CD4-positive, CD25-positive, alpha-beta regulatory T cell (primary cell): Measurements from ENCODE around the gene SLC44A2. TPM values are rescaled to one million over a fixed set of nuclear protein-coding genes. Genes with fewer than 3 reads are reported as not detected.
"Not testable (repeated sequence)": the region's sequence is repeated elsewhere in the genome, so short reads cannot be mapped to it uniquely, and the experiment has no call there.

Experiments
- ATAC-seq, 2 donors: fragments of 150-1000 bp; cut with Tn5 transposase; one replicate each; pipeline ENCODE4 v1.10.0; 2021; ENCODE audit warnings: low read depth in 2 of 2, moderate number of reproducible peaks in 2 of 2, moderate library complexity in 1 of 2
- DNase-seq, 3 donors: peaks; one replicate each; pipeline versions ENCODE4 v3.0.0 to v3.0.0-alpha.2; 2012 to 2022; ENCODE audit warnings: mixed read lengths in 1 of 3
- H3K27ac ChIP-seq: one replicate; pipeline ENCODE4 v1.7.0; 2013; ENCODE audit warnings: mild to moderate bottlenecking, low read length; ENCODE audit not compliant: insufficient read depth, poor library complexity, severe bottlenecking
- H3K27me3 ChIP-seq: one replicate; pipeline ENCODE4 v1.7.0; 2013; ENCODE audit warnings: low read length; ENCODE audit not compliant: control insufficient read depth, insufficient read depth
- H3K36me3 ChIP-seq: one replicate; pipeline ENCODE4 v1.7.0; 2013; ENCODE audit warnings: mild to moderate bottlenecking, low read length, moderate library complexity; ENCODE audit not compliant: control insufficient read depth, insufficient read depth
- H3K4me1 ChIP-seq: 2 replicates; pipeline ENCODE4 v1.7.0; 2013; ENCODE audit warnings: mild to moderate bottlenecking, low read length; ENCODE audit not compliant: insufficient read depth, control insufficient read depth, poor library complexity, severe bottlenecking
- H3K4me3 ChIP-seq: one replicate; pipeline ENCODE4 v1.7.0; 2013; ENCODE audit warnings: low read depth, mild to moderate bottlenecking, low read length, moderate library complexity
- H3K9me3 ChIP-seq, 2 experiments: 1 replicate in 1 of 2; 2 replicates in 1 of 2; pipeline ENCODE4 v1.7.0; 2013; ENCODE audit warnings: low read length in 2 of 2, mild to moderate bottlenecking in 1 of 2, moderate library complexity in 1 of 2; ENCODE audit not compliant: control insufficient read depth in 2 of 2
- H3K27ac Mint-ChIP-seq, 3 donors: one replicate each; pipeline ENCODE4 v1.8.0; 2020 to 2022; ENCODE audit warnings: mild to moderate bottlenecking in 3 of 3, mixed read lengths in 3 of 3, moderate library complexity in 2 of 3
- H3K27me3 Mint-ChIP-seq: one replicate; pipeline ENCODE4 v1.8.0; 2022; ENCODE audit warnings: mild to moderate bottlenecking, mixed read lengths
- H3K36me3 Mint-ChIP-seq: one replicate; pipeline ENCODE4 v1.8.0; 2020; ENCODE audit warnings: mixed read lengths
- H3K4me1 Mint-ChIP-seq, 4 donors: one replicate each; pipeline ENCODE4 v1.8.0; 2020 to 2022; ENCODE audit warnings: mixed read lengths in 4 of 4, mild to moderate bottlenecking in 1 of 4
- H3K4me3 Mint-ChIP-seq, 4 donors: one replicate each; pipeline ENCODE4 v1.8.0; 2020 to 2022; ENCODE audit warnings: mild to moderate bottlenecking in 4 of 4, mixed read lengths in 4 of 4, moderate library complexity in 3 of 4
- H3K9me3 Mint-ChIP-seq, 7 donors: one replicate each; pipeline ENCODE4 v1.8.0; 2020 to 2022; ENCODE audit warnings: mixed read lengths in 7 of 7, mild to moderate bottlenecking in 3 of 7, moderate library complexity in 2 of 7
- polyA plus RNA-seq, 4 donors: library from polyadenylated mRNA; unstranded; fragments of 300-500 nt; fragmentation: Illumina TruSeq; gene quantifications; one replicate each; pipeline ENCODE4 v1.2.3, GENCODE V29; 2021
- total RNA-seq: library from RNA; stranded (reverse); gene quantifications from one replicate; pipeline ENCODE4 v1.2.3, GENCODE V29; 2022

SLC44A2 gene
- total and polyA plus RNA-seq, 5 donors from 2014 or later, result 225 to 280 (median 254) TPM

- H3K27ac Mint-ChIP-seq, result peak overlapping the region in 1 of 3 donors; percentile 87
- peaks cover 41% of the 10 kb centered on the region for H3K36me3 ChIP-seq
- no peak overlapping the region for H3K4me3 ChIP-seq
- H3K36me3 Mint-ChIP-seq, result peaks cover 16% of the 10 kb centered on the region
- no peaks in the 10 kb centered on the region for H3K27me3 ChIP-seq
- ATAC-seq (no peak), DNase-seq (no peak)
- H3K4me1 Mint-ChIP-seq, result peaks cover 5 to 49% (median 34%) of the 10 kb centered on the region in 4 donors
- no peaks in the 10 kb centered on the region for H3K9me3 Mint-ChIP-seq
- no peaks in the 10 kb centered on the region for H3K9me3 ChIP-seq
- H3K4me1 ChIP-seq, result peaks cover 29% of the 10 kb centered on the region
- peak overlapping the region in 1 of 4 donors; percentile 44 for H3K4me3 Mint-ChIP-seq
- H3K27ac ChIP-seq, result no peak overlapping the region
- no peaks in the 10 kb centered on the region for H3K27me3 Mint-ChIP-seq
These were observed 43.9 kb downstream of the SLC44A2 start for GRCh38 chr19:10669246-10669645.

GRCh38 chr19:10670182-10670581, 44.8 kb downstream of the SLC44A2 start:
- no peak overlapping the region for H3K27ac ChIP-seq
- DNase-seq (no peak), ATAC-seq (no peak)
- Mint-ChIP-seq H3K27ac (no peak overlapping the region), H3K36me3 (peaks cover 22% of the 10 kb centered on the region), H3K4me1 (peaks cover 5 to 45% (median 35%) of the 10 kb centered on the region in 4 donors), H3K27me3 (no peaks in the 10 kb centered on the region), H3K4me3 (no peak overlapping the region), H3K9me3 (no peaks in the 10 kb centered on the region)
- no peaks in the 10 kb centered on the region for H3K27me3 ChIP-seq
- H3K4me3 ChIP-seq, result no peak overlapping the region
- peaks cover 47% of the 10 kb centered on the region for H3K36me3 ChIP-seq
- H3K9me3 ChIP-seq, result no peaks in the 10 kb centered on the region
- peaks cover 29% of the 10 kb centered on the region for H3K4me1 ChIP-seq

- H3K4me3 Mint-ChIP-seq, result peak overlapping the region in 1 of 4 donors; percentile 11
- Histone ChIP-seq H3K27ac (no peak overlapping the region), H3K4me3 (no peak overlapping the region), H3K27me3 (no peaks in the 10 kb centered on the region), H3K9me3 (no peaks in the 10 kb centered on the region), H3K36me3 (peaks cover 55% of the 10 kb centered on the region), H3K4me1 (peaks cover 23% of the 10 kb centered on the region)
- no peak for DNase-seq
- no peaks in the 10 kb centered on the region for H3K27me3 Mint-ChIP-seq
- no peak overlapping the region for H3K27ac Mint-ChIP-seq
- ATAC-seq, result no peak
- H3K9me3 Mint-ChIP-seq, result no peaks in the 10 kb centered on the region
- peaks cover 22% of the 10 kb centered on the region for H3K36me3 Mint-ChIP-seq
- H3K4me1 Mint-ChIP-seq, result peaks cover 5 to 41% (median 35%) of the 10 kb centered on the region in 4 donors
These were observed 45.8 kb downstream of the SLC44A2 start for GRCh38 chr19:10670876-10671804.

GRCh38 chr19:10671922-10672321, 46.6 kb downstream of the SLC44A2 start:
- not testable (repeated sequence) for DNase-seq, H3K9me3 ChIP-seq, H3K27me3 Mint-ChIP-seq, H3K27ac Mint-ChIP-seq, H3K4me3 Mint-ChIP-seq, H3K4me3 ChIP-seq, H3K27me3 ChIP-seq, ATAC-seq, H3K9me3 Mint-ChIP-seq, H3K27ac ChIP-seq
- Histone ChIP-seq H3K4me1 (peaks cover 20% of the 10 kb centered on the region), H3K36me3 (peaks cover 54% of the 10 kb centered on the region)
- H3K4me1 Mint-ChIP-seq, result peaks cover 5 to 35% (median 28%) of the 10 kb centered on the region in 4 donors
- H3K36me3 Mint-ChIP-seq, result peaks cover 25% of the 10 kb centered on the region

GRCh38 chr19:10675214-10675613, 49.9 kb downstream of the SLC44A2 start:
- H3K4me1 Mint-ChIP-seq, ATAC-seq, H3K27me3 Mint-ChIP-seq, H3K4me1 ChIP-seq, DNase-seq, H3K27ac ChIP-seq, H3K9me3 Mint-ChIP-seq, H3K27ac Mint-ChIP-seq, H3K4me3 Mint-ChIP-seq, H3K9me3 ChIP-seq, H3K27me3 ChIP-seq, H3K4me3 ChIP-seq: not testable (repeated sequence)
- H3K36me3 ChIP-seq, result peaks cover 83% of the 10 kb centered on the region
- H3K36me3 Mint-ChIP-seq, result peaks cover 37% of the 10 kb centered on the region

GRCh38 chr19:10677751-10678150, 52.4 kb downstream of the SLC44A2 start:
- H3K27ac Mint-ChIP-seq, result no peak overlapping the region
- H3K9me3 Mint-ChIP-seq, result no peaks in the 10 kb centered on the region
- peaks cover 29% of the 10 kb centered on the region for H3K36me3 Mint-ChIP-seq

GRCh38 chr19:10678813-10679212, 53.5 kb downstream of the SLC44A2 start:
- H3K36me3 ChIP-seq, result peaks cover 84% of the 10 kb centered on the region
- no peaks in the 10 kb centered on the region for H3K27me3 Mint-ChIP-seq
- no peak overlapping the region for H3K27ac Mint-ChIP-seq
- peaks cover 24% of the 10 kb centered on the region for H3K36me3 Mint-ChIP-seq
- no peaks in the 10 kb centered on the region for H3K4me1 ChIP-seq
- H3K4me1 Mint-ChIP-seq, result peaks cover 0 to 2% (median 0%) of the 10 kb centered on the region in 4 donors
- H3K4me3 ChIP-seq, result no peak overlapping the region
- no peaks in the 10 kb centered on the region for H3K9me3 ChIP-seq
- H3K4me3 Mint-ChIP-seq, result no peak overlapping the region
- H3K27ac ChIP-seq, result no peak overlapping the region
- ATAC-seq (no peak), DNase-seq (no peak)
- H3K27me3 ChIP-seq, result no peaks in the 10 kb centered on the region
- no peaks in the 10 kb centered on the region for H3K9me3 Mint-ChIP-seq

More at GRCh38 chr19:10677751-10678150, 52.4 kb downstream of the SLC44A2 start:
- Mint-ChIP-seq H3K4me3 (no peak overlapping the region), H3K27me3 (no peaks in the 10 kb centered on the region), H3K4me1 (peaks cover 0 to 6% (median 1%) of the 10 kb centered on the region in 4 donors)
- H3K36me3 ChIP-seq, result peaks cover 84% of the 10 kb centered on the region
- no peaks in the 10 kb centered on the region for H3K9me3 ChIP-seq
- no peak overlapping the region for H3K4me3 ChIP-seq
- DNase-seq, result no peak
- no peak overlapping the region for H3K27ac ChIP-seq
- ATAC-seq, result no peak
- no peaks in the 10 kb centered on the region for H3K27me3 ChIP-seq
- H3K4me1 ChIP-seq, result no peaks in the 10 kb centered on the region
